GM12878 (cell line): ENCODE data around the gene SH3BP5. TPM values are rescaled to one million over a fixed set of nuclear protein-coding genes. Genes with fewer than 3 reads are reported as not detected.

Experiments used
- ATAC-seq: fragments of 200-7000 bp; cut with Tn5 transposase; 3 replicates; pipeline ENCODE4 v1.9.1; 2020; ENCODE audit warnings: mild to moderate bottlenecking, moderate library complexity
- BruUV-seq: library from RNA; stranded (reverse); fragments of 400-500 nt; replicated peaks from 2 replicates; lab custom pipeline; 2021; lab: Mats Ljungman, UMichigan
- CTCF ChIA-PET: fragments of 300-600 bp; sonication (Branson Sonifier 250); formaldehyde crosslinking; extraction: SDS; loops from one replicate; lab custom pipeline; 2021; ENCODE audit warnings: inconsistent platforms; lab: Yijun Ruan, JAX
- POLR2A ChIA-PET: fragments of 350-600 bp; formaldehyde crosslinking; extraction: SDS; loops from one replicate; lab custom pipeline; 2021; ENCODE audit warnings: inconsistent platforms; lab: Charles Lee
- RAD21 ChIA-PET: fragments of 300-600 bp; sonication (Branson Sonifier 250); formaldehyde crosslinking; loops from one replicate; lab custom pipeline; 2023; ENCODE audit warnings: antibody characterized with exemption; ENCODE audit not compliant: unreplicated experiment; lab: Charles Lee
- SMC1A ChIA-PET: fragments of 300-600 bp; sonication (Branson Sonifier 250); formaldehyde crosslinking; loops from one replicate; lab custom pipeline; 2023; ENCODE audit not compliant: unreplicated experiment, uncharacterized antibody; lab: Charles Lee
- DNase-seq: peaks from one replicate; pipeline ENCODE4 v3.0.0-alpha.2; 2011; ENCODE audit warnings: low read depth, low spot score
- FAIRE-seq: peaks from 3 replicates; lab custom pipeline; 2011; peaks lifted over from hg19 to GRCh38; lab: Jason Lieb, UNC
- H2AFZ ChIP-seq: 2 replicates; pipeline ENCODE4 v1.6.0; 2011; ENCODE audit warnings: low read depth, low read length, control low read depth; ENCODE audit not compliant: control insufficient read depth
- H3K27ac ChIP-seq: 2 replicates; pipeline ENCODE4 v1.5.1; 2011; ENCODE audit warnings: control low read depth; ENCODE audit not compliant: control insufficient read depth, insufficient read depth
- H3K27me3 ChIP-seq, 2 experiments: replicated peaks in 1 of 2; 2 replicates each; pipeline versions ENCODE4 v1.6.0 to v1.6.1; 2011; ENCODE audit warnings: low read length in 1 of 2; ENCODE audit not compliant: control insufficient read depth in 2 of 2, insufficient read depth in 2 of 2
- H3K36me3 ChIP-seq, 2 experiments: 2 replicates each; pipeline ENCODE4 v1.5.1; 2011; ENCODE audit warnings: low read length in 1 of 2; ENCODE audit not compliant: control insufficient read depth in 2 of 2, insufficient read depth in 2 of 2
- H3K4me1 ChIP-seq: 2 replicates; pipeline ENCODE4 v1.6.1; 2011; ENCODE audit warnings: mild to moderate bottlenecking, low read length, moderate library complexity, mixed read lengths; ENCODE audit not compliant: control insufficient read depth, insufficient read depth
- H3K4me2 ChIP-seq: 2 replicates; pipeline ENCODE4 v1.6.0; 2011; ENCODE audit warnings: control low read depth; ENCODE audit not compliant: control insufficient read depth, insufficient read depth
- H3K4me3 ChIP-seq: fragments of 200-600 bp; sonication (generic); 2 replicates; pipeline ENCODE4 v1.5.1; 2016
- H3K79me2 ChIP-seq: 2 replicates; pipeline ENCODE4 v1.6.0; 2011; ENCODE audit warnings: low read length; ENCODE audit not compliant: control insufficient read depth, insufficient read depth
- H3K9ac ChIP-seq: 2 replicates; pipeline ENCODE4 v1.8.0; 2011; ENCODE audit warnings: low read length, control low read depth, mixed read lengths; ENCODE audit not compliant: control insufficient read depth, insufficient read depth
- H3K9me3 ChIP-seq: replicated peaks from 3 replicates; pipeline ENCODE4 v1.5.1; 2011; ENCODE audit warnings: mild to moderate bottlenecking, low read length; ENCODE audit not compliant: control insufficient read depth, insufficient read depth
- H4K20me1 ChIP-seq: 2 replicates; pipeline ENCODE4 v1.6.0; 2011; ENCODE audit not compliant: control insufficient read depth, insufficient read depth
- EZH2 ChIP-seq: IDR thresholded peaks from 2 replicates; pipeline ENCODE4 v1.6.1; 2012; ENCODE audit warnings: low read depth, mild to moderate bottlenecking, control low read depth, inconsistent platforms, low read length, borderline replicate concordance; ENCODE audit not compliant: control insufficient read depth
- HDGF ChIP-seq: fragments of 450-650 bp; IDR thresholded peaks from 2 replicates; pipeline ENCODE4 v1.6.1; 2016; ENCODE audit warnings: antibody characterized with exemption
- IKZF1 ChIP-seq: fragments of 450-650 bp; conservative IDR thresholded peaks from 2 replicates; pipeline ENCODE4 v1.6.1; 2017; ENCODE audit warnings: antibody characterized with exemption, mild to moderate bottlenecking
- TCF3 ChIP-seq: IDR thresholded peaks from 2 replicates; pipeline ENCODE4 v1.6.1; 2012; ENCODE audit warnings: low read depth, mild to moderate bottlenecking, low read length, borderline replicate concordance; ENCODE audit not compliant: insufficient read depth
- ZBTB40 ChIP-seq: fragments of 450-650 bp; IDR thresholded peaks from 2 replicates; pipeline ENCODE4 v1.6.1; 2016; ENCODE audit warnings: mild to moderate bottlenecking, moderate library complexity, borderline replicate concordance
- ZNF217 ChIP-seq: fragments of 450-650 bp; IDR thresholded peaks from 2 replicates; pipeline ENCODE4 v1.6.1; 2017; ENCODE audit warnings: antibody characterized with exemption, mild to moderate bottlenecking
- WGBS: methylation state at CpG from one replicate; pipeline ENCODE4 v1.1.6; 2016; ENCODE audit warnings: low lambda C conversion rate; ENCODE audit not compliant: insufficient replicate concordance, insufficient coverage; ENCODE audit errors: missing lambda C conversion rate; 5-methylcytosine and 5-hydroxymethylcytosine counted together
- in situ Hi-C: fragments of 300-500 bp; cut with MboI; formaldehyde crosslinking; loops from 9 replicates; pipeline ENCODE4 v1.14.3; 2018; ENCODE audit warnings: mixed read lengths
- intact Hi-C: fragments of 100-400 bp; cut with micrococcal nuclease; formaldehyde crosslinking; loops from one replicate; pipeline ENCODE4 v1.14.2; 2022; ENCODE audit not compliant: unreplicated experiment
- polyA plus RNA-seq, 11 experiments: library from polyadenylated mRNA; depleted of rRNA in 4 of 11; unstranded in 6 of 11; stranded (reverse) in 5 of 11; fragments of >200 nt; fragmentation: Nextera tagmentation in 4 of 11; fragmentation: Illumina TruSeq in 1 of 11; extraction: Ambion mirVana in 4 of 11; extraction: Trizol in 1 of 11; gene quantifications; 1 replicate in 1 of 11; 2 replicates in 10 of 11; pipeline versions ENCODE4 v1.2.1 to v1.2.3, GENCODE V29; 2011 to 2016; ENCODE audit warnings: inconsistent platforms in 2 of 11, missing spikeins in 2 of 11, low read depth in 1 of 11
- total RNA-seq, 4 experiments: library from RNA; depleted of rRNA in 3 of 4; stranded (reverse); fragments of >200 nt in 3 of 4; fragmentation: Illumina TruSeq in 1 of 4; extraction: Trizol in 1 of 4; gene quantifications; 2 replicates each; pipeline versions ENCODE4 v1.2.1 to v1.2.3, GENCODE V29; 2013 to 2021

SH3BP5 gene
- total and polyA plus RNA-seq, 10 of the 15 experiments (the other 5 are each of a cell fraction or from before 2014, with no cell fraction given) = 14.9 to 87.5 (median 43.7) TPM

DNA sequence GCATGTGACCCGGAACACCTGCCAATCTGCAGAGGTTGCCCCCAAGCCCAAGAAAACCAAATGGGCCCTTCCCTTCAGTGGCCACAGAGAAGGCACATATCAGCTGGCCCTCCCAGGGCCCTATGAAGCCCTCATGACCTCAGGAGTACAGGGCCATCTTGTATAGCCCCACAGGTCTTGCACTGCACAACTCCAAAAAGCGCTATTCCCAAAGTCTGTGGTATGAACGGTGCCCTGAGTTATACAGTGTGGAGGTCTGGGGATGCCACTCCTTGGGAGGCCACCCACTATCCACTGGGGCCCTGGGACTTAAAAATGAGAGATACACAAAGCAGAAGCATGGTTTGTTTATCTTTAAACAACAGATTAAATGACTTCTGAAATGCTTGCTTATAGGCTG lies 64.9 kb downstream of the SH3BP5 start:
- H3K9ac ChIP-seq = no peak overlapping the region
- H2AFZ ChIP-seq = no peak overlapping the region
- H3K27ac ChIP-seq = no peak overlapping the region
- CTCF ChIA-PET = interaction anchor here (0.7 to 11.8 kb wide), 60 partner anchors 8 to 293 kb away, joined by 3 to 302 read pairs (median 6); partner anchors contain the start of genes CAPN7 and SH3BP5
- H3K4me2 ChIP-seq = no peak overlapping the region
- no peaks in the 10 kb centered on the region for H4K20me1 ChIP-seq
- SMC1A ChIA-PET = interaction anchor here (0.6 to 16.3 kb wide), 46 partner anchors 8 to 508 kb away, joined by 3 to 223 read pairs (median 5); partner anchors contain the start of genes CAPN7 and SH3BP5
- no TSS peak for BruUV-seq
- FAIRE-seq = no peak
- in situ Hi-C loops (loop anchor here (5.0 to 10.0 kb wide), 2 partner anchors 115 to 287 kb away; no protein-coding TSS in a partner anchor), intact Hi-C loops (no loop called here)
- H3K79me2 ChIP-seq = peaks cover 6% of the 10 kb centered on the region
- no peaks in the 10 kb centered on the region for H3K9me3 ChIP-seq
- RAD21 ChIA-PET = interaction anchor here (0.7 to 10.2 kb wide), 48 partner anchors 9 to 542 kb away, joined by 3 to 143 read pairs (median 5); partner anchors contain the start of genes BTD, CAPN7, HACL1 and SH3BP5
- peaks cover 7 to 40% of the 10 kb centered on the region in 2 experiments; a peak in 3 of 4 replicates for H3K36me3 ChIP-seq
- no peaks in the 10 kb centered on the region for H3K27me3 ChIP-seq
- TF ChIP-seq TCF3 = no peak
- no peak for TF ChIP-seq IKZF1
- TF ChIP-seq HDGF = no peak
- TF ChIP-seq EZH2 = no peak
- TF ChIP-seq ZBTB40 = no peak
- no peak for TF ChIP-seq ZNF217
- POLR2A ChIA-PET = interaction anchor here (0.8 to 2.4 kb wide), 7 partner anchors 63 to 138 kb away, joined by 3 to 12 read pairs (median 4); partner anchors contain the start of gene SH3BP5
- 100% methylated on average over 3 of the region's 3 CpGs for WGBS
- ATAC-seq = no peak
- peaks cover 39% of the 10 kb centered on the region for H3K4me1 ChIP-seq
- H3K4me3 ChIP-seq = no peak overlapping the region
- no peak for DNase-seq
